DND-41 (cell line): Measurements from ENCODE around the gene ZNF691.

ENCODE experiments used
- ATAC-seq: fragments of 200-7000 bp; cut with Tn5 transposase; 3 replicates; pipeline ENCODE4 v1.9.1; 2021; ENCODE audit warnings: low read depth; ENCODE audit not compliant: insufficient read depth
- DNase-seq: peaks from one replicate; pipeline ENCODE4 v3.0.0-alpha.2; 2020
- H2AFZ ChIP-seq: 2 replicates; pipeline ENCODE4 v1.6.0; 2012; ENCODE audit warnings: low read depth, low read length
- H3K27ac ChIP-seq: 2 replicates; pipeline ENCODE4 v1.5.1; 2012; ENCODE audit warnings: low read length, inconsistent platforms
- H3K27me3 ChIP-seq: fragments of 200-600 bp; sonication (generic); 2 replicates; pipeline ENCODE4 v1.6.0; 2012; ENCODE audit warnings: low read length, mild to moderate bottlenecking, inconsistent platforms; ENCODE audit not compliant: insufficient read depth, poor library complexity
- H3K36me3 ChIP-seq: 2 replicates; pipeline ENCODE4 v1.5.1; 2012; ENCODE audit warnings: low read length, inconsistent platforms; ENCODE audit not compliant: insufficient read depth
- H3K4me1 ChIP-seq: 2 replicates; pipeline ENCODE4 v1.5.1; 2012; ENCODE audit warnings: mild to moderate bottlenecking, low read length; ENCODE audit not compliant: insufficient read depth
- H3K4me2 ChIP-seq: 2 replicates; pipeline ENCODE4 v1.6.0; 2012; ENCODE audit warnings: mild to moderate bottlenecking, moderate library complexity, low read length, inconsistent platforms; ENCODE audit not compliant: insufficient read depth
- H3K4me3 ChIP-seq, 2 experiments: fragments of 200-600 bp in 1 of 2; shearing (Covaris generic) in 1 of 2; 2 replicates each; pipeline ENCODE4 v1.5.1; 2012 to 2016; ENCODE audit warnings: inconsistent platforms in 2 of 2, low read length in 2 of 2, mild to moderate bottlenecking in 2 of 2, low read depth in 1 of 2, moderate library complexity in 1 of 2
- H3K79me2 ChIP-seq: 2 replicates; pipeline ENCODE4 v1.6.0; 2012; ENCODE audit warnings: low read length, inconsistent platforms; ENCODE audit not compliant: insufficient read depth
- H3K9ac ChIP-seq: 2 replicates; pipeline ENCODE4 v1.6.0; 2012; ENCODE audit warnings: low read depth, mild to moderate bottlenecking, inconsistent platforms, low read length, moderate library complexity
- H3K9me3 ChIP-seq: 2 replicates; pipeline ENCODE4 v1.5.1; 2012; ENCODE audit warnings: low read length, moderate library complexity, mild to moderate bottlenecking, inconsistent platforms; ENCODE audit not compliant: insufficient read depth, severe bottlenecking
- H4K20me1 ChIP-seq: 2 replicates; pipeline ENCODE4 v1.6.0; 2012; ENCODE audit warnings: low read length; ENCODE audit not compliant: insufficient read depth
- EZH2 ChIP-seq: IDR thresholded peaks from 3 replicates; pipeline ENCODE4 v1.6.1; 2012; ENCODE audit warnings: borderline replicate concordance, low read depth, mild to moderate bottlenecking, moderate library complexity, low read length, inconsistent platforms; ENCODE audit not compliant: severe bottlenecking
- TF ChIP-seq, protein P1 (sequence below): IDR thresholded peaks from 2 replicates; pipeline ENCODE4 v1.5.1; 2012; ENCODE audit warnings: borderline replicate concordance, low read length, moderate library complexity, mild to moderate bottlenecking; ENCODE audit not compliant: poor library complexity, severe bottlenecking; ENCODE audit errors: extremely low read depth

The ZNF691 gene

DNA sequence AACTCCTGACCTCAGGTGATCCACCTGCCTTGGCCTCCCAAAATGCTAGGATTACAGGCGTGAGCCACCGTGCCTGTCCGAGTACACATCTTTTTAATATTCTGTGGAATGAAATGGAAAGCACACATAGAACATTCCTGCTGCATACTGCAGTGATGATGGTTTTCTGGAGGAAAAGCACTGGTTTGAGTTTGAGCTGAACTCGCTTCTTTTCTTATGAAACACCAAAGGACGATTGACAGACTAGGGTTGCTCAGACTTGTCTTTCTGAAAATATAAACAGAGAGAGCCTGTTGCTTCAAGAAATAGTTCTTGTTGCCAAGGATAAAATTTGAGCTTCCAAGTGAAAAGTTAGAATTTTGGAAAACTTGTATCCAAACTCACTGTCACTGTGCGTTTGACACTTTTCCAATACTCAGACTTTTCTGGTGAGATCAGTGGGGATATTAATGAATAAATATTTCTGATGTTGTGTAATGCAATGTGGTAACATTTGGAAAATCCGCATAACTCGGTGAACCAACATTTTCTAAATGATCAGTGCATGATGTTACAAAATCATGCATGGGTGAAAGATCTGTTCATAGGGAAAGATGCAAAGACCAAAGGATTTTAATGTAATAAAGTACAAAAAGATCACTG lies 44.5 kb upstream of the ZNF691 start:
- no peak for DNase-seq
- no peak overlapping the region for H3K9ac ChIP-seq
- no peaks in the 10 kb centered on the region for H4K20me1 ChIP-seq
- H3K9me3 ChIP-seq = no peaks in the 10 kb centered on the region
- no peak overlapping the region for H2AFZ ChIP-seq
- H3K4me3 ChIP-seq = no peak overlapping the region
- no peak for ATAC-seq
- TF ChIP-seq, protein P1, sequence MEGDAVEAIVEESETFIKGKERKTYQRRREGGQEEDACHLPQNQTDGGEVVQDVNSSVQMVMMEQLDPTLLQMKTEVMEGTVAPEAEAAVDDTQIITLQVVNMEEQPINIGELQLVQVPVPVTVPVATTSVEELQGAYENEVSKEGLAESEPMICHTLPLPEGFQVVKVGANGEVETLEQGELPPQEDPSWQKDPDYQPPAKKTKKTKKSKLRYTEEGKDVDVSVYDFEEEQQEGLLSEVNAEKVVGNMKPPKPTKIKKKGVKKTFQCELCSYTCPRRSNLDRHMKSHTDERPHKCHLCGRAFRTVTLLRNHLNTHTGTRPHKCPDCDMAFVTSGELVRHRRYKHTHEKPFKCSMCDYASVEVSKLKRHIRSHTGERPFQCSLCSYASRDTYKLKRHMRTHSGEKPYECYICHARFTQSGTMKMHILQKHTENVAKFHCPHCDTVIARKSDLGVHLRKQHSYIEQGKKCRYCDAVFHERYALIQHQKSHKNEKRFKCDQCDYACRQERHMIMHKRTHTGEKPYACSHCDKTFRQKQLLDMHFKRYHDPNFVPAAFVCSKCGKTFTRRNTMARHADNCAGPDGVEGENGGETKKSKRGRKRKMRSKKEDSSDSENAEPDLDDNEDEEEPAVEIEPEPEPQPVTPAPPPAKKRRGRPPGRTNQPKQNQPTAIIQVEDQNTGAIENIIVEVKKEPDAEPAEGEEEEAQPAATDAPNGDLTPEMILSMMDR = no peak
- no peak for TF ChIP-seq EZH2
- H3K36me3 ChIP-seq = peaks cover 12% of the 10 kb centered on the region
- H3K4me2 ChIP-seq = no peak overlapping the region
- no peak overlapping the region for H3K27ac ChIP-seq
- H3K27me3 ChIP-seq = no peaks in the 10 kb centered on the region
- no peaks in the 10 kb centered on the region for H3K79me2 ChIP-seq
- no peaks in the 10 kb centered on the region for H3K4me1 ChIP-seq

DNA sequence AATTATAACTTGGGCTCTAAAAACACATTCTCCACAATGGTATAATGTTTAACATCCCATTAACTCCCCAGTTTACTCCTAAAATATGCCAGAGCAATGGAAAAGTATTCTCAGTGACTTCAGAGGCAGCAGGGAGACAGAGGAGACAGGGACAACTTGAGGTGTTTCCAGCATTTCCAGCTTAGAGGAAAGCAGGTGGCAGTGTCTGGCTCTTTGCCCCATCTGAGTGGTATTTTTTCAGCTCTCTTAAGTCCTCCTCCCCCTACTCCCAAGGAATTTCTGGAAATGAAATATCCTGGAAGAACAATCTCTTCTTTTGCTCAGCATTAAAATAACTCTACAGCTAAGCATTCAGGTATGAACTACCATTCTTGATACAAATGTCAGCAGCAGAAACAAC lies 40.2 kb upstream of the ZNF691 start:
- Histone ChIP-seq H3K27ac (no peak overlapping the region), H3K9me3 (no peaks in the 10 kb centered on the region), H3K36me3 (peaks cover 12% of the 10 kb centered on the region), H3K79me2 (no peaks in the 10 kb centered on the region), H3K4me3 (no peak overlapping the region), H2AFZ (no peak overlapping the region), H3K27me3 (no peaks in the 10 kb centered on the region), H3K9ac (no peak overlapping the region), H3K4me1 (no peaks in the 10 kb centered on the region), H3K4me2 (no peak overlapping the region), H4K20me1 (no peaks in the 10 kb centered on the region)
- TF ChIP-seq EZH2 = no peak
- TF ChIP-seq, protein P1 = no peak
- DNase-seq (no peak), ATAC-seq (no peak)

DNA sequence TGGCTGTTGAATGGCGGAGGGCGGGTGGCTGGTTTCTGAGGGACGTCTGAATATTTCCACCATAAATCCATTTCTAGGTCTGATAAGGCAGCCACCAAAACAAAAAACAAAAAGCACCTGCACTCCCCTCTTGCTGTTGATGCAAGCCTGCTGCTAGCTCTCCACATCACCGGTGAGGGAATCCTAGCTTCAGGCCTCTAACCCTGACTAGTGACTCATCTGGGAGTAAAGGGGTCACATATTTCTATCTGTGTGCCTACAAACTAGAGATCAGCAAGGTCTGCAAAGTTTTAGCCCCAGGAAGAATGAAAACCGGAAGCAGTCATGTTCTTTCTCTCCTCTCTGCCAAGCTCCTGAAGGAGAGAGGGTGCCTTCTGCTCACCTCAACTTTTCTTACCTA lies 39.8 kb upstream of the ZNF691 start:
- Histone ChIP-seq H3K79me2 (no peaks in the 10 kb centered on the region), H3K9me3 (no peaks in the 10 kb centered on the region), H3K27ac (no peak overlapping the region), H3K4me1 (no peaks in the 10 kb centered on the region), H2AFZ (no peak overlapping the region), H3K4me2 (no peak overlapping the region), H3K9ac (no peak overlapping the region), H3K27me3 (no peaks in the 10 kb centered on the region), H4K20me1 (no peaks in the 10 kb centered on the region), H3K36me3 (peaks cover 12% of the 10 kb centered on the region), H3K4me3 (no peak overlapping the region)
- no peak for DNase-seq
- TF ChIP-seq, protein P1 = no peak
- no peak for TF ChIP-seq EZH2
- no peak for ATAC-seq
